Aorta (tissue), 5 donors: ENCODE results near the gene TSPAN14. TPM values are rescaled to one million over a fixed set of nuclear protein-coding genes. Genes with fewer than 3 reads are reported as not detected.
"Not testable (repeated sequence)": the region's sequence is repeated elsewhere in the genome, so short reads cannot be mapped to it uniquely, and the experiment has no call there.

Experiments used
- ATAC-seq: fragments of 200-7000 bp; cut with Tn5 transposase; one replicate; pipeline ENCODE4 v1.9.1; 2022; ENCODE audit warnings: moderate library complexity; ENCODE audit not compliant: low FRiP score
- DNase-seq, 2 donors: peaks; one replicate each; pipeline ENCODE4 v3.0.0-alpha.2; 2020
- H3K27ac ChIP-seq, 2 donors: one replicate each; pipeline ENCODE4 v1.5.1; 2013; ENCODE audit warnings: low read length in 2 of 2, mild to moderate bottlenecking in 2 of 2, moderate library complexity in 2 of 2, control low read depth in 1 of 2, inconsistent platforms in 1 of 2, low read depth in 1 of 2
- H3K27me3 ChIP-seq, 2 donors: one replicate each; pipeline ENCODE4 v1.6.1; 2013; ENCODE audit warnings: control low read depth in 1 of 2, low read length in 1 of 2, mild to moderate bottlenecking in 1 of 2, moderate library complexity in 1 of 2; ENCODE audit not compliant: insufficient read depth in 2 of 2, control insufficient read depth in 1 of 2
- H3K36me3 ChIP-seq, 2 donors: one replicate each; pipeline ENCODE4 v1.6.1; 2013; ENCODE audit warnings: control low read depth in 1 of 2, low read length in 1 of 2, mild to moderate bottlenecking in 1 of 2; ENCODE audit not compliant: insufficient read depth in 2 of 2, control insufficient read depth in 1 of 2
- H3K4me1 ChIP-seq, 2 donors: one replicate each; pipeline ENCODE4 v1.6.1; 2013; ENCODE audit warnings: low read length in 2 of 2, control low read depth in 1 of 2, mild to moderate bottlenecking in 1 of 2, moderate library complexity in 1 of 2; ENCODE audit not compliant: insufficient read depth in 2 of 2, control insufficient read depth in 1 of 2
- H3K4me3 ChIP-seq, 2 donors: one replicate each; pipeline ENCODE4 v1.5.1; 2013; ENCODE audit warnings: low read length in 2 of 2, control low read depth in 1 of 2, mild to moderate bottlenecking in 1 of 2
- H3K9me3 ChIP-seq: one replicate; pipeline ENCODE4 v1.6.1; 2013; ENCODE audit warnings: mild to moderate bottlenecking, low read length; ENCODE audit not compliant: control insufficient read depth
- WGBS, 2 donors: extraction: QIAGEN DNeasy Blood & Tissue Kit; methylation state at CpG; one replicate each; pipeline ENCODE4 v1.1.7; 2013; 5-methylcytosine and 5-hydroxymethylcytosine counted together
- intact Hi-C, 2 donors: fragments of 100-400 bp; cut with DNase I; formaldehyde crosslinking; loops; one replicate each; pipeline versions ENCODE4 v1.14.2 to v1.15.0; 2022
- polyA plus RNA-seq, 2 donors: library from polyadenylated mRNA; stranded (reverse); fragments of 200-250 nt; gene quantifications; one replicate each; pipeline ENCODE4 v1.2.3, GENCODE V29; 2013
- total RNA-seq, 2 donors: library from RNA; stranded (reverse); fragmentation: NEBNext Ultra II Directional; extraction: Animal tissue kit (Norgen Biotek cat#: 25700); gene quantifications; one replicate each; pipeline ENCODE4 v1.2.1, GENCODE V29; 2021
- donor health status: healthy with polysubstance abuse.
- donor health status: Bipolar disorder and iron deficiency.
- donor health status: DM: no; HTN: no; CAD: no.
- donor health status: DM: no; HTN: no; CAD: no.
- donor health status: DM: yes; HTN: yes; CAD: no.

Gene TSPAN14
- total and polyA plus RNA-seq, 4 donors = 12.3 to 61.5 (median 36.7) TPM

DNA sequence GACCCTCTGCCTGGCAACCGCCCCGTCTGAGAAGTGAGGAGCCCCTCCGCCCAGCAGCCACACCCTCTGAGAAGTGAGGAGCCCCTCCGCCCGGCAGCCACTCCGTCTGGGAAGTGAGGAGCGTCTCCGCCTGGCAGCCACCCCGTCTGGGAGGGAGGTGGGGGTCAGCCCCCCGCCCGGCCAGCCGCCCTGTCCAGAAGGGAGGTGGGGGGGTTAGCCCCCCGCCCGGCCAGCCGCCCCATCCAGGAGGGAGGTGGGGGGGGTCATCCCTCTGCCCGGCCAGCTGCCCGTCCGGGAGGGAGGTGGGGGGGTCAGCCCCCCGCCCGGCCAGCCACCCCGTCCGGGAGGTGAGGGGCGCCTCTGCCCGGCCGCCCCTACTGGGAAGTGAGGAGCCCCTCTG is 79.9 kb downstream of the TSPAN14 start:
- H3K27me3 ChIP-seq, H3K9me3 ChIP-seq, DNase-seq, intact Hi-C loops, H3K36me3 ChIP-seq, ATAC-seq, H3K27ac ChIP-seq, H3K4me1 ChIP-seq, H3K4me3 ChIP-seq: not testable (repeated sequence)
- WGBS, 2 donors = 93 to 97% methylated on average over 5 to 22 of the region's 25 CpGs

DNA sequence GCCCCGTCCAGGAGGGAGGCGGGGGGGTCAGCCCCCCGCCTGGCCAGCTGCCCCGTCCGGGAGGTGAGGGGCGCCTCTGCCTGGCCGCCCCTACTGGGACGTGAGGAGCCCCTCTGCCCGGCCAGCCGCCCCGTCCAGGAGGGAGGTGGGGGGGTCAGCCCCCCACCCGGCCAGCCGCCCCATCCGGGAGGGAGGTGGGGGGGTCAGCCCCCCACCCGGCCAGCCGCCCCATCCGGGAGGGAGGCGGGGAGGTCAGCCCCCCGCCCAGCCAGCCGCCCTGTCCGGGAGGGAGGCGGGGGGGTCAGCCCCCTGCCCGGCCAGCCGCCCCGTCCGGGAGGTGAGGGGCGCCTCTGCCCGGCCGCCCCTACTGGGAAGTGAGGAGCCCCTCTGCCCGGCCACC is 80.5 kb downstream of the TSPAN14 start:
- H3K27me3 ChIP-seq, H3K36me3 ChIP-seq, ATAC-seq, intact Hi-C loops, DNase-seq, H3K9me3 ChIP-seq, H3K4me1 ChIP-seq, H3K27ac ChIP-seq, H3K4me3 ChIP-seq: not testable (repeated sequence)
- 92% methylated on average over 10 to 29 of the region's 30 CpGs for WGBS, 2 donors

DNA sequence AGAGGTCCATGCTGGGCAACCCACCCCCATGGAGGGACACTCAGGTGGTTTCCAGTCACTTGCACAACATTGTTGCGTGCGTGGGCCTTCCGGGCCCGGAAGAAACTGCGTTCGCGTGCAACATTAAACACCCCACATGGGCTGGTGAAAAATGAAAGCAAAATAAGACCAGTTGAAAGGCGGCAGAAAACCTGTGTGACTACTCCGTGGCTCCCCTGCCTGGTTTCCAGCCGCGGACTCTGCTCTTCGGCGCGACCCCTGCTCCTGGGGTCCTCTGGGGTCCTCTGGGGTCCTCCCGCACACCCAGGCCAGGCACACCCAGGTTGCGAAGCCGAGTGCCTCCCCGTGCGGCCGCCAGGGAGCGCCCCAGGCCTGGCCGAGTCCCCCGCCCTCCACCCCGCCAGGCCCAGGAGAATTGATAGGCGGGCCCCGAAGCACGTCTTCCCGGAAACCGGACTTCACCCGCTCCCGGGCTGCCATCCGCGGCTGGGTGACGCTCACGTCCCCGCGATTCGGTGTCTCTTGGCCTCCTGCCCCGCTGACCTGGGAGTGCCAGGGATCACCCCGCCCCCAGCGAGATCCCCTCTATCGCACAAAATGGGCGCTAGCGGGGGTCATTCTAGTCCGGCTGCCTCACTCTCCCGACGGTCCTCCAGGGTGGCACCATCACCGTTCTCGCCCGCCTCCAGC is 81.7 kb downstream of the TSPAN14 start:
- no peaks in the 10 kb centered on the region for H3K27me3 ChIP-seq
- intact Hi-C loops = no loop called here
- peak overlapping the region; percentile 12 to 25 for H3K4me3 ChIP-seq
- ATAC-seq = peak; percentile 78
- no peaks in the 10 kb centered on the region for H3K36me3 ChIP-seq
- peak; percentile 88 for DNase-seq
- no peak overlapping the region for H3K27ac ChIP-seq
- WGBS, 2 donors = 18 to 28% methylated on average over 44 to 50 of the region's 50 CpGs
- no peaks in the 10 kb centered on the region for H3K4me1 ChIP-seq
- no peaks in the 10 kb centered on the region for H3K9me3 ChIP-seq

DNA sequence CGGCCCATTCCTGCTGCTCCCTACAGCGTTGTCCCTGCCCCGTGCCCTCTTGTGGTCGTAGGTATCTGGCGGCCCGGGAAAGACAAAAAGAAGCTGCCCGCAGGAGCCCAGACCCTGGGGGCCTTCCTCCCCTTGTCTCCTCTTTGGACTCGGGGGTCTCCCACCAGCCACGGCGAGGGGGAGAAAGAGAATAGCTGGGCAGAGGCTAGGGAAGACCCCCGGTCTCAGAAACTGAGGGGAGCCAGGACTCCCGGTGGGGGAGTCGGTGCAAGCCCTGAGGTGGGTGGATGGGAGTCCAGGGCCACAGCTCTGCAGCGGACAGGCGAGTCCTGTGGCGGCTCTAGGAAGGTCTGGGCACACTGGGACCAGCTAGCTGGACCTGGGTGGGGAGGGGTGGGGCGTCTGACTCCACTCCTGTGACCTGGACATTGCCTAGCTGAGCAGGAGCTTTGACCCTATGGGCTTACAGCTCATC is 82.3 kb downstream of the TSPAN14 start:
- ATAC-seq = no peak
- no peak overlapping the region for H3K27ac ChIP-seq
- intact Hi-C loops = no loop called here

DNA sequence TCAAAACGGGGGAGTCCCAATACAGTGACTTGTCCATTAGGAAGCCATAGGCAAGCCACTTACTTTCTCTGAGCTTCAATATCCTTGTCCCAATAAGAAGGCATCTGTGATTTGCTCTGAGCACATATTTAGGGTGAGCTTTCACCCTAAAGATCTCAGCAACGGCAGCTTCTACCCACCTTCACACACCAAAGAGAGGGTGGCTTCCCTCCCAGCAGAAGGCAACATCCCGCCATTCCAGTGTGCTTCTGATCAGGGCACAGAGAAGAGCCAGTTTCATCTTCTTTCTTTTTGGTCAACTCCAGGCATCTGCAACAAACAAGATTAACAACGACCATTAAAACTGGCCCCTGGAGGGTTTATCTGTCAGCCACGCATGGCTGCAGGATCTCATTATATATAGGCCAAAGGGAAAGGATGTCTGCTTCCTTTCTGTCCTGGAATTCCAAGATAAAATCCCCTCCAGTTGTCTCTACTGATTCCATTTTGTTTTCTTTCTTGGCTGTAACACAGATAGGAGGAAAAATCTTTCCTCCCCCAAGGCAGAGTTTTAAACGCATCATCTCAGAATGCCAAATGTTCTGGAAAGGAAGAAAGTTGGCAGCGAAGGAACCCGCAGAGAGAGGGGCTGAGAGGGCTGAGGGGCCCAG is 83.1 kb downstream of the TSPAN14 start:
- no peak overlapping the region for H3K4me3 ChIP-seq
- H3K27ac ChIP-seq = no peak overlapping the region
- ATAC-seq (no peak), DNase-seq (no peak)
- intact Hi-C loops = no loop called here
- H3K36me3 ChIP-seq = no peaks in the 10 kb centered on the region
- H3K27me3 ChIP-seq = no peaks in the 10 kb centered on the region
- no peaks in the 10 kb centered on the region for H3K4me1 ChIP-seq
- WGBS, 2 donors = 79 to 82% methylated on average over 8 of the region's 8 CpGs
- H3K9me3 ChIP-seq = no peaks in the 10 kb centered on the region

More for the DNA sequence above, 82.3 kb downstream of the TSPAN14 start:
- WGBS, 2 donors = 74 to 84% methylated on average over 17 of the region's 17 CpGs
- no peaks in the 10 kb centered on the region for H3K27me3 ChIP-seq
- no peaks in the 10 kb centered on the region for H3K36me3 ChIP-seq
- no peak overlapping the region for H3K4me3 ChIP-seq
- DNase-seq = no peak
- no peaks in the 10 kb centered on the region for H3K4me1 ChIP-seq
- no peaks in the 10 kb centered on the region for H3K9me3 ChIP-seq

DNA sequence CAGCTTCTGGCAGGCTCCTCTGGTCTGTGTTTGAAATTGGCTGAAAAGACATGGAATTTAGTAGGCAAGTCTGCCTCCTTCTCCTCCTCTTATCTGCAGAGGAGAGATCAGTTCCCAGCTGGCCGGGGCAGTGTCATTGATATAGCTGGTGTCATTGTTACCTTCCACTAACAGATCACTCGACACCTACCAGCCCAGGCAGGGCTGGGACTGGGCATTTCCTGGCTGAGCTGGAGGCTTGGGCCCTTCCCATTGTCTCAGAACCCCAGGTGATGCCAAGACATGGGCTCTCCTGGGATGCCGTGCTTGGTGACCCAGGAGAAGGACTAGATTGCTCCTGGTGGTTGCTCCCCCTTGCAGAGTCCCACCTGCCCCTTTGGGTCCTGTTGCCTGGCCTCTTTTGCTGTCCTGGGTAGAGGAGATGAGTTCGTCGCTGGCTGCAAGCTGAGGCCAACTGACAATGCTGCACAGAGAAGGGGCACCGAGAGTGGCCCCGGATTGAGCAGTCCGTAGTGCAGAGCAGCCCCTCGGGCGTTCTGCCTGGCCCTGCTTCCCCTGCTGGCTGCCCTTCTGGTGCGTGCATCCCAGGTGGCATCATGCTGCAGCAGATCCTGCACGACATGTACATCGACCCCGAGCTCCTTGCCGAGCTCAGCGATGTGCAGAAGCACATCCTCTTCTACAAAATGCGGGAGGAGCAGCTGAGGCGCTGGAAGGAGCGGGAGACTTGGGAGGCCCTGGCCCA is 83.8 kb downstream of the TSPAN14 start, which contains the start of gene SH2D4B:
Gene SH2D4B, plus strand, starts transcription at position 167 of the 745 bp plus-strand sequence. Its CDS starts 430 bp downstream, at position 597.
- no peaks in the 10 kb centered on the region for H3K9me3 ChIP-seq
- H3K4me3 ChIP-seq = no peak within 1 kb of the TSS
- H3K36me3 ChIP-seq = no peaks in the 10 kb centered on the region
- no peaks in the 10 kb centered on the region for H3K4me1 ChIP-seq
- H3K27me3 ChIP-seq = no peaks in the 10 kb centered on the region
- 92 to 94% methylated on average over 19 of the region's 19 CpGs for WGBS, 2 donors
- no peak within 1 kb of the TSS for H3K27ac ChIP-seq
- intact Hi-C loops = no loop called here
- DNase-seq = no peak
- ATAC-seq = no peak

DNA sequence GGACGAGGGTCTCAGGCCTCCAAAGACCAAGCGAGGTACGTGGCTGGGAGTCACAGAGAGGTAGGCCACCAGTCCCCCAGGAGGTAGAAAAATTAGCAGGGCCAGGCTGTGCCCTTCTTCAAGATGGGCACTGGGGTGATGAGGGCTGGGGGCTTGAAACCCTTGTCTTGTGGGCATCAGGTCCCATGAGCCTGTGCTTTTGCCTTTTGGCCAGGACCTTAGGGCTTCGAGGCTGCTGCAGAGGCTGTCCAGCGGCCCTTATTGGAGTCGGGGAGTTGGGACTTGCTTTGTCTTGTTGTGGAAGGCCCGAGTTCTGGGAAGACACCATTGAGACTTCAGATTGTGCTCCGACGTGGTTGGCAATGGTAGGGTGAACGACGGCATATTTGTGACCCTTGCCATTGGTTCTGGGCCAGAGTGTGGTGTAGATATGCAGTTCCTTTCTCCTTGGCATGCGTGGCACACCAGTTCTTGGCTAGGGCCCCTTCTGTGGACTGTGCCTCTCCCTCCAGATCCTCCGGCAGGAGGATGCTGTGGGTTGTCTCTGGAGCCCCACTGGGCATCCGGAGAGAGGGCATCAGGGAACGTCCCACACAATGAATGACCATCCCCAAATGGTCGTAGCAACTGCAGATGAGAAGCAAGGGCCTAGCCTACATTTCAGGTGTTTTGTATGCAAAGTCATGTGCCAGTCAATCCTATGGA is 84.5 kb downstream of the TSPAN14 start:
- H3K36me3 ChIP-seq = no peaks in the 10 kb centered on the region
- intact Hi-C loops = no loop called here
- H3K4me1 ChIP-seq = no peaks in the 10 kb centered on the region
- H3K9me3 ChIP-seq = no peaks in the 10 kb centered on the region
- ATAC-seq (peak; percentile 17), DNase-seq (no peak)
- no peak overlapping the region for H3K27ac ChIP-seq
- H3K27me3 ChIP-seq = no peaks in the 10 kb centered on the region
- H3K4me3 ChIP-seq = no peak overlapping the region
- 86 to 87% methylated on average over 16 of the region's 16 CpGs for WGBS, 2 donors

DNA sequence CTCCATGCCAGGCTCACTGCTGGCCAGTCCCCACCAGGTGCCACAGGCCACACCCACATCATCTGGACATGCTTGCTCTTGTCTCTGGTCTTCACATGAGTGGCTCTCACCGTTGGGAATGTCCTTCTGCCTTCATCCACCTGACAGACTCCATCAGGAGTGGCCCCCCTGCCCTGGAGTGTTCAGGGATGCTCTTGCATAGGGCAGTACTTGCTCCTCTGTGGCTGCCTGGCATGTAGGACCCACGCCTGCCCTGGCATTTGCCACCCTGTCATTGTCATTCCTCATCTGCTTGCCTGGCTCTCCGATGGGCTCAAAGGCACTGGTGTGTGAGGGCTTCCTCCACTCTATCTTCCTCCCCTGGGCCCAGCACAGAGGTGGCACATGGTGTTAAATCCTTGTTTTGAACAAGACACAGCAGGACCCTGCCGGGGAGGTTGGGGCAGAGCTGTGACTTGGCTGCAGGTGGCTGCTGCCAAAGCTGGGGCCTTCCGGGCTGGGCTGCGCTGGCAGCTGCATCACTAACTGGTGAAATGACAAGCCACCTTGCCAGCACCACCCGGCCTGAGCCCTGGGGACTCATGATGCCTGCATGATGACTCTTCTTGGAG is 85.4 kb downstream of the TSPAN14 start:
- Histone ChIP-seq H3K4me3 (no peak overlapping the region), H3K36me3 (no peaks in the 10 kb centered on the region), H3K27me3 (no peaks in the 10 kb centered on the region), H3K27ac (no peak overlapping the region), H3K4me1 (no peaks in the 10 kb centered on the region), H3K9me3 (no peaks in the 10 kb centered on the region)
- 48 to 64% methylated on average over 7 of the region's 7 CpGs for WGBS, 2 donors
- no peak for ATAC-seq
- intact Hi-C loops = no loop called here
- DNase-seq = peak in 1 of 2 donors; percentile 35
